HepG2 (cell line): Measurements from ENCODE around the gene AUH. TPM values are rescaled to one million over a fixed set of nuclear protein-coding genes. Genes with fewer than 3 reads are reported as not detected.
A peak's percentile ranks its signal among the peaks of the same experiment; 100 is the strongest.

Experiments used
- ATAC-seq: fragments of 200-7000 bp; cut with Tn5 transposase; 3 replicates; pipeline ENCODE4 v1.9.1; 2020; ENCODE audit warnings: mild to moderate bottlenecking, moderate library complexity
- BruUV-seq: library from RNA; stranded (reverse); fragments of 400-500 nt; replicated peaks from 2 replicates; lab custom pipeline; 2021; lab: Mats Ljungman, UMichigan
- CTCF ChIA-PET: fragments of 300-600 bp; formaldehyde crosslinking; extraction: SDS; loops from one replicate; lab custom pipeline; 2021; ENCODE audit warnings: low total read pairs, inconsistent platforms, low intra/inter-chr PET ratio; lab: Yijun Ruan, JAX
- POLR2A ChIA-PET: fragments of 350-600 bp; sonication (Branson Sonifier 250); formaldehyde crosslinking; loops from one replicate; lab custom pipeline; 2020; ENCODE audit warnings: antibody characterized with exemption, inconsistent platforms; lab: Yijun Ruan, JAX
- DNase-seq: peaks from one replicate; pipeline ENCODE4 v3.0.0-alpha.2; 2015; ENCODE audit warnings: low spot score
- FAIRE-seq: peaks from 3 replicates; lab custom pipeline; 2011; peaks lifted over from hg19 to GRCh38; lab: Jason Lieb, UNC
- H2AFZ ChIP-seq: one replicate; pipeline ENCODE4 v1.6.1; 2011; ENCODE audit warnings: low read length, inconsistent platforms
- H3K27ac ChIP-seq: fragments of 300-600 bp; 3 replicates; pipeline ENCODE4 v1.8.0; 2011; ENCODE audit warnings: mixed run types, mild to moderate bottlenecking, mixed read lengths, low read length, inconsistent platforms; ENCODE audit not compliant: insufficient read depth; ENCODE audit errors: extremely low read length
- H3K27me3 ChIP-seq, 2 experiments: fragments of 200-600 bp in 1 of 2; 2 replicates in 1 of 2; 3 replicates in 1 of 2; pipeline versions ENCODE4 v1.6.0 to v1.8.0; 2011; ENCODE audit warnings: low read length in 2 of 2, mild to moderate bottlenecking in 2 of 2, moderate library complexity in 2 of 2, inconsistent platforms in 1 of 2; ENCODE audit not compliant: insufficient read depth in 2 of 2, control insufficient read depth in 1 of 2
- H3K36me3 ChIP-seq, 2 experiments: fragments of 200-600 bp in 1 of 2; replicated peaks in 1 of 2; 2 replicates in 1 of 2; 3 replicates in 1 of 2; pipeline versions ENCODE4 v1.5.1 to v1.8.0; 2011; ENCODE audit warnings: low read length in 2 of 2, inconsistent platforms in 1 of 2; ENCODE audit not compliant: insufficient read depth in 2 of 2, control insufficient read depth in 1 of 2
- H3K4me1 ChIP-seq: 2 replicates; pipeline ENCODE4 v1.5.1; 2012; ENCODE audit warnings: low read length, inconsistent platforms; ENCODE audit not compliant: insufficient read depth
- H3K4me2 ChIP-seq: 2 replicates; pipeline ENCODE4 v1.6.0; 2011; ENCODE audit warnings: low read depth, low read length, inconsistent platforms
- H3K4me3 ChIP-seq, 3 experiments: fragments of 200-600 bp in 1 of 3; sonication (generic), shearing (Covaris generic) in 1 of 3; replicated peaks in 1 of 3; 2 replicates each; pipeline ENCODE4 v1.5.1; 2011 to 2016; ENCODE audit warnings: low read length in 3 of 3, inconsistent platforms in 2 of 3, low read depth in 2 of 3, mild to moderate bottlenecking in 2 of 3, control low read depth in 1 of 3, mixed read lengths in 1 of 3; ENCODE audit not compliant: insufficient read depth in 1 of 3
- H3K79me2 ChIP-seq: one replicate; pipeline ENCODE4 v1.6.1; 2011; ENCODE audit warnings: low read length, inconsistent platforms; ENCODE audit not compliant: insufficient read depth
- H3K9ac ChIP-seq: 2 replicates; pipeline ENCODE4 v1.6.0; 2011; ENCODE audit warnings: mild to moderate bottlenecking, low read depth, low read length, inconsistent platforms; ENCODE audit not compliant: insufficient read depth
- H3K9me3 ChIP-seq: 2 replicates; pipeline ENCODE4 v1.5.1; 2012; ENCODE audit warnings: mild to moderate bottlenecking, low read length
- H4K20me1 ChIP-seq: 2 replicates; pipeline ENCODE4 v1.6.0; 2011; ENCODE audit warnings: inconsistent platforms, mild to moderate bottlenecking, low read length, moderate library complexity; ENCODE audit not compliant: insufficient read depth
- AKAP8 ChIP-seq: sonication (generic); formaldehyde crosslinking; IDR thresholded peaks from 2 replicates; pipeline ENCODE4 v1.5.1; 2020; ENCODE audit warnings: mild to moderate bottlenecking, missing genetic modification reagents
- ARNT2 ChIP-seq: sonication (generic); formaldehyde crosslinking; IDR thresholded peaks from 2 replicates; pipeline ENCODE4 v1.8.0; 2022; ENCODE audit warnings: mild to moderate bottlenecking, low read depth, missing genetic modification reagents, moderate library complexity
- HCFC1 ChIP-seq: fragments of 150-350 bp; IDR thresholded peaks from 2 replicates; pipeline ENCODE4 v1.6.1; 2014; ENCODE audit warnings: low read depth, low read length
- YY1 ChIP-seq: IDR thresholded peaks from 2 replicates; pipeline ENCODE4 v1.6.1; 2011; ENCODE audit warnings: low read length, low read depth, moderate library complexity, mild to moderate bottlenecking; ENCODE audit not compliant: insufficient read depth, insufficient replicate concordance
- ZBTB39 ChIP-seq: sonication (generic); formaldehyde crosslinking; IDR thresholded peaks from 2 replicates; pipeline ENCODE4 v1.5.0; 2020; ENCODE audit warnings: missing genetic modification reagents
- ZFP90 ChIP-seq: sonication (generic); formaldehyde crosslinking; IDR thresholded peaks from 2 replicates; pipeline ENCODE4 v1.8.0; 2022; ENCODE audit warnings: missing genetic modification reagents, mild to moderate bottlenecking, inconsistent platforms, borderline replicate concordance
- ZNF121 ChIP-seq: sonication (generic); formaldehyde crosslinking; IDR thresholded peaks from 2 replicates; pipeline ENCODE4 v1.5.0; 2020; ENCODE audit warnings: mild to moderate bottlenecking, missing genetic modification reagents
- ZNF770 ChIP-seq: sonication (generic); formaldehyde crosslinking; IDR thresholded peaks from 2 replicates; pipeline ENCODE4 v1.5.0; 2020; ENCODE audit warnings: mild to moderate bottlenecking, missing genetic modification reagents
- WGBS: methylation state at CpG from one replicate; pipeline ENCODE4 v1.1.6; 2017; ENCODE audit warnings: low lambda C conversion rate; 5-methylcytosine and 5-hydroxymethylcytosine counted together
- in situ Hi-C: cut with HindIII; loops from 2 replicates; pipeline ENCODE4 v1.10.0; 2017; ENCODE audit warnings: low pct_unique_long_range_greater_than_20kb; ENCODE audit not compliant: extremely low pct_ligation_motif_present
- intact Hi-C: fragments of 100-400 bp; cut with micrococcal nuclease; formaldehyde crosslinking; loops from one replicate; pipeline ENCODE4 v1.10.0; 2022; ENCODE audit not compliant: unreplicated experiment
- polyA plus RNA-seq, 8 experiments: library from polyadenylated mRNA; depleted of rRNA in 3 of 8; stranded (reverse) in 7 of 8; unstranded in 1 of 8; fragments of >200 nt; fragmentation: Illumina TruSeq in 4 of 8; extraction: Trizol in 4 of 8; gene quantifications; 2 replicates each; pipeline versions ENCODE4 v1.2.1 to v1.2.3, GENCODE V29; 2011 to 2016; ENCODE audit warnings: low read depth in 4 of 8, missing spikeins in 1 of 8, mixed read lengths in 1 of 8; ENCODE audit not compliant: insufficient read depth in 1 of 8
- total RNA-seq, 5 experiments: library from RNA; depleted of rRNA; stranded (reverse); fragments of >200 nt; fragmentation: Illumina TruSeq; extraction: Trizol; gene quantifications; 2 replicates each; pipeline ENCODE4 v1.2.3, GENCODE V29; 2016; ENCODE audit warnings: low read depth in 1 of 5

Gene AUH
- total and polyA plus RNA-seq, 2 of the 13 experiments (the other 11 are each of a cell fraction or from before 2014, with no cell fraction given), result 25.8 to 31.9 TPM

DNA sequence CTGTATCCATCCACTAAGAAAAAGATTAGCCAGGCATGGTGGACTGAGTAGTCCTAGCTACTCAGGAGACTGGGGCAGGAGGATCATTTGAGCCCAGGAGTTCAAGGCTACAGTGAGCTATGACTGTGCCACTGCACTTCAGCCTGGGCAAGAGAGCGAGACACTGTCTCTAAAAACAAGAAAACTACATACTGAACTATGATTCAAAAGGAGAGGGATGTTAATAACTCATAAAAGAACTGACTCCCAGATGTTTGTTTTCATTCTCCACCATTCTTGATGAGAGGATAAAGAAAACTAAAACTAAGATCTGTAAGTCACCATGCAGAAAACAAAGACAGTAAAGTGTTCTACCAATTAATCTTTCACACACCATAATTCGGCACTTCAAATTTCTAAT lies 53.5 kb downstream of the AUH start:
- TF ChIP-seq ZFP90 (CRISPR knock-in tag) (peak; percentile 47; the same call in 1 of the 2 replicates), ARNT2 (CRISPR knock-in tag) (no peak), ZBTB39 (no peak), ZNF770 (CRISPR knock-in tag) (0 out of 2 replicates have a peak, but pooled peaks have one; percentile 22), ZNF121 (peak; percentile 80; the same call in 1 of the 2 replicates), YY1 (no peak), AKAP8 (CRISPR knock-in tag) (no peak), HCFC1 (no peak)
- 93% methylated on average over 2 of the region's 2 CpGs for WGBS
- intact Hi-C loops, result no loop called here
- H3K79me2 ChIP-seq, result peaks cover 11% of the 10 kb centered on the region
- ChIA-PET CTCF (no interaction called here), POLR2A (no interaction called here)
- no peak for ATAC-seq
- no peaks in the 10 kb centered on the region for H3K9me3 ChIP-seq
- H3K9ac ChIP-seq, result no peak overlapping the region
- FAIRE-seq, result no peak
- no peak for DNase-seq
- H3K4me1 ChIP-seq, result peaks cover 19% of the 10 kb centered on the region; the same call in 1 of the 2 replicates
- no TSS peak for BruUV-seq
- in situ Hi-C loops, result no loop called here
- H3K4me3 ChIP-seq, result no peak overlapping the region
- no peaks in the 10 kb centered on the region for H4K20me1 ChIP-seq
- H3K27ac ChIP-seq, result no peak overlapping the region
- H3K36me3 ChIP-seq, result peaks cover 2 to 17% of the 10 kb centered on the region in 2 experiments
- H3K4me2 ChIP-seq, result no peak overlapping the region
- H2AFZ ChIP-seq, result no peak overlapping the region
- no peaks in the 10 kb centered on the region for H3K27me3 ChIP-seq
